Right ventricle myocardium inferior (tissue), 1 donor: ENCODE results near the gene TBC1D20. TPM values are rescaled to one million over a fixed set of nuclear protein-coding genes. Genes with fewer than 3 reads are reported as not detected.

ENCODE experiments used
- ATAC-seq: fragments of 200-7000 bp; cut with Tn5 transposase; one replicate; pipeline ENCODE4 v1.9.1; 2020; ENCODE audit warnings: mild to moderate bottlenecking, moderate library complexity
- DNase-seq: peaks from one replicate; pipeline ENCODE4 v3.0.0; 2021; ENCODE audit errors: missing footprints
- intact Hi-C: fragments of 100-400 bp; cut with DNase I; formaldehyde crosslinking; loops from one replicate; pipeline ENCODE4 v1.11.0; 2022
- total RNA-seq: library from RNA; stranded (reverse); fragmentation: NEBNext Ultra II Directional; extraction: Animal tissue kit (Norgen Biotek cat#: 25700); gene quantifications from one replicate; pipeline ENCODE4 v1.2.1, GENCODE V29; 2021
- donor health status: DM: no; HTN: yes; CAD: no; lungs with severe emphysema.

TBC1D20 gene
- total RNA-seq, 1 donor from 2014 or later = 25.2 TPM

DNA sequence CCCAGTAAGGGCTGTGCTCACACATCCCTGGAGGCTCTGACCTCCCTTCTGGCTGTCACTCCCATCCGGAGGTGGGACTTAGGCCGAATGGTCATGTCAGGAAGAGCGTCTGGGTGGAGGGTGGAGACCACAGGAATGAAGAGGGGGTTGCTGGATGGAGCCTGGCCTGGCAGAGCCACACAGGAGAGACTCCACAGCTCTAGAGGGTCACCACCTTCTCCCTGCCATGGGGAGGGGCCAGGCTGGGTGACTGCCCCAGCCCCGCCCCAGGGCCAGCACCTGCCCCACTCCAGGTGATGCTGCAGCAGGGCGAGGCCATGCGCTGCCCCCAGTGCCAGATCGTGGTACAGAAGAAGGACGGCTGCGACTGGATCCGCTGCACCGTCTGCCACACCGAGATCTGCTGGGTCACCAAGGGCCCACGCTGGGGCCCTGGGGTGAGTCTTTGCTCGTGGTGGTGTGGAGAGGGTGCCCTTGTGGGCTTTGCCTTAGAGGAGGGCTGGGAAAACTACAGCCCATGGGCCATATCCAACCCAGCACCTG, 33.6 kb downstream of the TBC1D20 start:
- intact Hi-C loops = no loop called here
- DNase-seq (no peak), ATAC-seq (no peak)

DNA sequence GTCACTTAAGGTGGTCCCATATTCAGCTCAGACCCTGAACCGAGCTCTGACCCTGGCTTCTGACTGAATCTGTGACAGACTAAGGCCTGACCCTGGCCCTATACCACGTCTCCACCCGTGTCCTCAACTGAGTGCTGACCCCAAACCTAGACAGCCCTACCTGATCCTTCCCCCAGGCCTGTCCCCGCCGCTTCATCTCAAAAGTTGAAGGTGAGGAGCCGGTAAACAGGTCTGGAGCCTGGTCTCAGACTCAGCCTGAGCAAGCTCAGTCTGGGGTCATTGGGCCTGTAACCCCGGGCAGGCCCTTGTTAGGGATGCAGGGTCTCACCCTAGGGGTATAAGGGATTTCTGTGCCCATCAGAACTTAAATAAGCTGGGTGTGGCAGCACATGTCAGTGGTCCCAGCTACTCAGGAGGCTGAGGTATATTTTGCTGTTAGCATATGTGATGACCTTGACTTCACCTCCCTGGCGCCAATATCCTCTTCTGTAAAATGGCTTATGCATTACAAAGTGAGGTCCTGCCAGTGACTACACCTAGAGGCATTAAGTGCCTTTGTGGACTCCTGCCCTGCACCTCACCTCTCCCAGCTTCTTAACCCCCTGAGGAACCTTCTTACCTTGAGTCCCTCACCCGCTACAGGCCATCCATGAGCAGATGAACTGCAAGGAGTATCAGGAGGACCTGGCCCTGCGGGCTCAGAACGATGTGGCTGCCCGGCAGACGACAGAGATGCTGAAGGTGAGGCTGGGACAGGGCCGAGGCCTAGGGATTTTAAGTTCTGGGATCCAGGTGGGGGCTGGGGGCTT, 34.3 kb downstream of the TBC1D20 start:
- DNase-seq (no peak), ATAC-seq (no peak)
- intact Hi-C loops = no loop called here

DNA sequence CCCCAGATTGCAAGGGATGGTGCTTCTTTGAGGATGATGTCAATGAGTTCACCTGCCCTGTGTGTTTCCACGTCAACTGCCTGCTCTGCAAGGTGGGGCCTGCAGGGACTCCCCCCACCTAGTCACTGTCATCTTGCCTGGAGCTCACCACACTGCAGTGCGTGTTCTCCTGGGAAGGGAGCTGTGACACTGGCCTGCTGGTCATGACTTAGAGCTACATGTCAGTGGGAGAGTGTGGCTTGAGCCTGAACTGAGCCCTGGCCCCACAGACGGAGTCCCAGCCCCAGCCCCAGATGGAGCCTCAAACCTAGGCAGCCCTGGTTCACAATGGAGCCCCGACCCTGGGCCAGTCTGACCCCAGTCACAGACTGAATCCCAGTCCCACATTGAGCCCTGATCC, 34.9 kb downstream of the TBC1D20 start:
- no peak for DNase-seq
- ATAC-seq = no peak
- intact Hi-C loops = no loop called here

DNA sequence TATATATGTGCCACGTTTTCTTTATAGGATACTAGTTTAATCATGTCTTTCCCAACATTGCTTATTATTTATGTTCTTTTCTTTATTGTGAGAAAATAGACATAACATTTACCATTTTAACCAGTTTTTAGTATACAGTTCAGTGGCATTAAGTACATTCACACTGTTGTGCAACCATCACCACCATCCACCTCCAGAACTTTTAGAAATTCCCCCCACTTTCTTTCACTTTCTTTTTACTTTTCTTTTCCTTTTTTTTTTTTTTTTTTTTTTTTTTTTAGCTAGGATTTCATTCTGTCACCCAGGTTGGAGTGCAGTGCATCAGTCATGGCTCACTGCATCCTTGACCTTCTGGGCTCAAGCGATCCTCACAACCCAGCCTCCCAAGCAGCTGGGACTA, 35.8 kb downstream of the TBC1D20 start:
- intact Hi-C loops = no loop called here
- ATAC-seq (no peak), DNase-seq (no peak)

DNA sequence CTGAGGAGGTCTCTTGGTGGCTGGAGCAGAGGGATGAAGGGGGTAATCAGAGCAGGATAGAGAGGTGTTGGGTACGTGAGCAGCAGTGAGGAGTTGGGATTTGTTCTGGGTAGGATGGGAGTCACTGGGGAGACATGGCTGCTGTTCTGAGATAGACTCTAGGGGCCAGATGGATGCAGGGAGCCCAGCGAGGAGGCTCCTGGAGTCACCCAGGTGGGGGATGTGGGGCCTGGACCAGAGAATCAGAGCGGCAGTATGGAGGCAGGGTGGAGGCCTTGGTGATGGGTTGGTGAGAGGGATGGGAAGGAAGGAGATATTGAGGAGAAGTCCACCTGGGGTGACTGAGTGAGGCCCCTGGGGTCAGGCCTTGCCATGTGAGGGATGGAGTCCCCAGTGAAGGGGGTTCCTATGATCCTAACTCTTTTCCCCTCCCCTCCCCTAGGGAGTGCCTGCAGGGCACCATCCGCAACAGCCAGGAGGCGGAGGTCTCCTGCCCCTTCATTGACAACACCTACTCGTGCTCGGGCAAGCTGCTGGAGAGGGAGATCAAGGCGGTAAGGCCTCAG, 40.6 kb downstream of the TBC1D20 start:
- DNase-seq (no peak), ATAC-seq (no peak)

DNA sequence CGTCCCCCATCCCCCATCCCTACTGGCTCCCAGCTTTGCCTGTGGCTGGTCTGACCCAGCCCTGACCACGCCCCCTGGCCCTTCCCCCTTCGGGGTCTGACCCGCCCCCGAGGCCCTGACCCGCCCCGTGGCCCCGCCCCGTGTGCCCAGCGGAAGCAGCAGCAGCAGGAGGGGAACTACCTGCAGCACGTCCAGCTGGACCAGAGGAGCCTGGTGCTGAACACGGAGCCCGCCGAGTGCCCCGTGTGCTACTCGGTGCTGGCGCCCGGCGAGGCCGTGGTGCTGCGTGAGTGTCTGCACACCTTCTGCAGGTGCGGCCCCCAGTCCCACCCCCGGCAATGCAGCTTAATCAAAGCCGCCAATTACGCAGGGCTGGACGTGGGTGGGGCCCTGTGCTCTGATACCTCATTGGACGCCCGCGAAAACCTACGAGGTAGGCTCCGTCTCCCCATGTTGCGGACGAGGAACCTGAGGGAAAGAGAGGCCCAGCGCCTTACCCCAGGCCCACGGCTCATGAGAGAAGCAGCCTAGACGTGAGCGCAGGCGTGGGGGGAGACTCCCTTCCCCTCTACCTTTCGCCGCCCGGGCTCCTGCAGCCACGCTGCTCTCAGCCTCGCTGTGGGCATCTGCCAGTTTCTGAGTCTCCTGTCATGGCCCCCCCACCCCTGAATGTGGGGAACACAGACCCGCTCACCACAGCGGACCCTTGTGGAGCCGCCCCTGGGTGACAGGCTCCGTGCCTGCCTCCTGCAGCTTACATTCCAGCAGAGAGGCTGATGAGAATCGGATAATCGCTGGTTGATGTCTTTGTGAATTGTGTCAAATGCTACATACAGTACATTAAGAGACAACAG, 41.4 kb downstream of the TBC1D20 start:
- ATAC-seq = no peak

More for the DNA sequence above, 40.6 kb downstream of the TBC1D20 start:
- intact Hi-C loops = no loop called here

DNA sequence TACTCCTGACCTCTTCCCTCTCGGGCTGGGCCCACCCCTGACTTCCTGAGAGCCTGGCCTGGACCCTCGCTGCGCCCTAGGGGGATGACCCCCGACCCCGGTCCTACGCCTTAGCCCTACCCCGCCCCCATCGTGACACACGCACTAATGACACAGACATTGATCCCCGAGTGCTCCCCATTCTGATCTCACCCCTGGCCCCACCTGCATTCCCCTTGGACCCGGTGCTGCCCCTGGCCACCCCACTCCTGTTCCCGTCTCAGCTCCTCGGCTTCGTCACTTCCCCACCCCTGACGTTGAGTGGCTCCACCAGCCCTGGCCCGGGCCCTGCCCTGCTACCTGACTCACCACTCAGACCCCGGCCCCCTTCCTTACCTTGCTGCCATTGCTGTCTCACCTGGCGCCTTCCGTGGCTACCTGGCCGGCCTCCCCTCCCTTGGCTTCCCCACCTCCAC, 42.1 kb downstream of the TBC1D20 start:
- intact Hi-C loops = no loop called here
- ATAC-seq = no peak
- DNase-seq = no peak

More for the DNA sequence above, 41.4 kb downstream of the TBC1D20 start:
- intact Hi-C loops = no loop called here
- no peak for DNase-seq

DNA sequence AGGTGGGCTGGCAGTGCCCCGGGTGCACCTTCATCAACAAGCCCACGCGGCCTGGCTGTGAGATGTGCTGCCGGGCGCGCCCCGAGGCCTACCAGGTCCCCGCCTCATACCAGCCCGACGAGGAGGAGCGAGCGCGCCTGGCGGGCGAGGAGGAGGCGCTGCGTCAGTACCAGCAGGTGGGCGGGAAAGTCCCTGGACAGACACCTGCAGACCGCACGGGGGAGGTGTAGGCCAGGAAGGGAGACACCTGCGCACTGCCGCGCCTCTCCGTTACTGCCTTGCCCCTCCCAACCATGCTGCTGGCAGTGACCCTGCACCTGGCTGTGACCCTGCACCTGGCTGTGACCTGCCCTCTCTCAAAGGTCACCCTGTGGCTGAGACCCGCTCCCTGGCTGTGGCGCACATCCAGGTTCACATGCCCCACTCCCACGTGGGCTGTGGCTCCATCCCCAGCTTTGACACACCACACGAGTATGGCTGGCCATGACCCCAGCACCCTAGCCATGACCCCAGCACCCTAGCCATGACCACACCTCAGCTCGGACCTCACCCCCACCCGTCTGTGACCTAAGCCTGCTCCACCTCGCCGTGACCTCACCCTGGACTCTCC, 42.7 kb downstream of the TBC1D20 start:
- intact Hi-C loops = no loop called here
- ATAC-seq (peak; percentile 9), DNase-seq (no peak)

DNA sequence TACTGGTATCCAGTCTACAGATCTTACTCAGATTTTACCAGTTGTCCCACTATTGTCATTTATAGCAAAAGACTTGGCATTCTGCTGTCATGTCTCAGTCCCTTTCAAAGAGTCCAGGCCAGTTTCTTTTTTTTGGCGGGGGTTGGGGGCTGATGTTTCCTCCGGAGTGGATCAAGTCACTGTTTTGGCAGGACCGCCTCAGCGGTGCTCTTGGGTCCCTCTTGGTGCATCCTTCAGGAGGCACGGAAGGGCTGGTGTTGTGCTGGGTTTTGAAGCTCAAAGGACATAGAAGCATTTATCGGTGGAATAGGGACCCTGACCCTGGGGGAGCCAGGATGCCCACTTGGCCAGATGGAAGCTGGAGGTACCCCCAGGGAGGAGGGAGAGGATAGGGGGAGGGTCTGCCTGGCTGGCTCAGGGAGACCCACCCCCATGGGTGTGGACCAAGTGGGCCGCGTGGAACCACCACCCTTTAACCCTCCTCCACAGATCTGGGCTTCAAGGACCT, 43.4 kb downstream of the TBC1D20 start:
- intact Hi-C loops = no loop called here
- ATAC-seq (no peak), DNase-seq (no peak)

DNA sequence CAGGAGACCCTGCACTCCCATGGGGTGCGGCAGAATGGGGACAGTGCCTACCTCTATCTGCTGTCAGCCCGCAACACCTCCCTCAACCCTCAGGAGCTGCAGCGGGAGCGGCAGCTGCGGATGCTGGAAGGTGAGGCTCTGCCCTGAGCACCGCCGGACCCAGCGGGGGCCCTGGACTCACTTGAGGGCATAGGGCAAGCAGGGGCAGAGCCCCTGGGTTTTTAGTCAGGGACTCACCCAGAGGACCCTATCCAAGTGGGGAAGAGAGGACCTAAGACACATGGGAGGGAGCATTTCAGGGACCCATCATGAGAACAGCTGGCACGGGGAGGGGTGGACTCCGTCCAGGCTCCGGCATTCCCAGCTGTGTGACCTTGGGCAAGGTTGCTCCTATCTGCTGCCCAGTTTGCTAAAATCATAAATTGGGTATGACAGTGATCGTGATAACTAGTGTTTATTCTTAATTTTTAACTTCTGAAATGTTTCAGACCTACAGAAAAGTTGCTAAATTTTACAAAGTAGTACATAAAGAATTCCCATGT, 44.5 kb downstream of the TBC1D20 start:
- ATAC-seq = no peak
- intact Hi-C loops = no loop called here

DNA sequence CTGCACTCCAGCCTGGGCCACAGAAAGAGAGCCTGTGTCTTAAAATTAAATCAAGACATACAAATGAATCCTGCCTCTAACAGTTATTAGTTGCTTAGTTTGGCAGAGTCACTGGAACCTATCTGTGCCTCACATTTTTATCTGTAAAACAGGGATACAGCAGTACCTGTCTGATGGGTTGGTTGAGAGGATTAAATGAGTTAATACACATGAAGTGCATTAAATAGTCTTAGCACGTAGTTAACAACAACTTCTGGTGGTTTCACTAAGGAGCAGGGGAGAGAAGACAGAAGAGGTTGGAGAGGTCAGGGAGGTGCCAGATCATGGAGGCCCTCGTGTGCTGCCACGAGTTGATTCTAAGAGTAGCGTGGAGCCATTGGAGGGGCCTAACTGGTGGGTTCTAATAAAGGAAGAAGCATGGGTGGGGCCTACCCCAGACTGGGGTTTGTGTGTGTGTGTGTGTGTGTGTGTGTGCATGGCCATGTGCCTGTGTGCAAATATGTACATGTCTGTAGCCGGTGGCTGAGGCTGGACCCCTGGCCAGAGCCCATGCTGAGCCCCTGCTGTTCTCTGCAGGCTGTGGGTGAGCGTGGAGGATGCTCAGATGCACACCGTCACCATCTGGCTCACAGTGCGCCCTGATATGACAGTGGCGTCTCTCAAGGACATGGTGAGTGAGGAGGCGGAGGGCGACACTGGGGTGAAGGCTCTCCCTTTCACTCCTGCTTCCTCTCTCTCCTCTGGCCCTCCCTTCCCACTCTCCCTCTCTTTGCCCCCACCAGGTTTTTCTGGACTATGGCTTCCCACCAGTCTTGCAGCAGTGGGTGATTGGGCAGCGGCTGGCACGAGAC, 45.2 kb downstream of the TBC1D20 start:
- intact Hi-C loops = no loop called here

More for the DNA sequence above, 44.5 kb downstream of the TBC1D20 start:
- DNase-seq = no peak

DNA sequence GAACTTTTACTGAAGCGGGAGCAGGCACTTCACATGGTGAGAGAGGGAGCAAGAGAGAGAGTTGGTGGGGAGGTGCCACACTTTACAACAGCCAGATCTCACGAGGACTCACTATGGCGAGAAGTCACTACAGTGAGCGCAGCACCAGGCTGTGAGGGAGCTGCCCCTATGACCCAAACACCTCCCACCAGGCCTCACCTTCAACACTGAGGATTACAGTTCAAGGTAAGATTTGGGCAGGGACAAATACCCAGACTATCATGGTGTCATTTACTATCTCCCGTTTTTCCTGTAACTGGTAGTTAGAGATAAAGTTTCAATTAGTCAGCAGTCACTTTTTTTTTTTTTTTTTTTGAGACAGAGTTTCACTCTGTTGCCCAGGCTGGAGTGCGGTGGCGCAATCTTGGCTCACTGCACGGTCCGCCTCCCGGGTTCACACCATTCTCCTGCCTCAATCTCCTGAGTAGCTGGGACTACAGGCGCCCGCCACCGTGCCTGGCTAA, 46.5 kb downstream of the TBC1D20 start:
- intact Hi-C loops = no loop called here
- DNase-seq (no peak), ATAC-seq (no peak)

More for the DNA sequence above, 45.2 kb downstream of the TBC1D20 start:
- no peak for ATAC-seq
- DNase-seq = no peak

DNA sequence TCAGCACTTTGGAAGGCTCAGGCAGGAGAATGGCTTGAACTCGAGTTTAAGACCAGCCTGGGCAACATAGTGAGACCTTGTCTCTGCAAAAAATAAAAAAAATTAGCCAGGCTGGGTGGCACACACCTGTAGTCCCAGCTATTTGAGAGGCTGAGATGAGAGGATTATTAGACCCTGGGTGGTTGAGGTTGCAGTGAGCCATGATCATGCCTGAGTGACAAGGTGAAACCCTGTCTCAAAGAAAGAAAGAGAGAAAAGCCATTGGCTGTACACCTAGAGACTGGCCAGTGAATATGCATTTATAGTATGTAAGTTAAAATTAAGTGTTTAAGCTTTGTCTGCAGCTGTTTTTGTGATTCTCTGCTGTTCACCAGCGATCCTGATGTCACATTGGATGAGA, 48.2 kb downstream of the TBC1D20 start:
- intact Hi-C loops = no loop called here
- ATAC-seq = no peak
- no peak for DNase-seq

DNA sequence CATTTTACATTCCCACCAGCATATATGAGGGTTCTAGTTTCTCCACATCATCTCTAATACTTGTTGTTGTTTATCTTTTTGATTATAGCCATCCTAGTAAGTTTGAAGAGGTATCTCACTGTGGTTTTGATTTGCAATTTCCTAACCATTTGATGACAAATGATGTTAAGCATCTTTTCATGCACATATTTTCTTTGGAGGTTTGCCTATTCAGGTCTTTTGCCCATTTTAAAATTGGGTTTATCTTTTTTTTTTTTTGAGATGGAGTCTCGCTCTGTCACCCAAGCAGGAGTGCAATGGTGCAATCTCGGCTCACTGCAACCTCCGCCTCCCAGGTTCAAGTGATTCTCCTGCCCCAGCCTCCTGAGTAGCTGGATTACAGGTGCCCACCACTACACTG, 50.3 kb downstream of the TBC1D20 start:
- ATAC-seq (no peak), DNase-seq (no peak)
- intact Hi-C loops = no loop called here

DNA sequence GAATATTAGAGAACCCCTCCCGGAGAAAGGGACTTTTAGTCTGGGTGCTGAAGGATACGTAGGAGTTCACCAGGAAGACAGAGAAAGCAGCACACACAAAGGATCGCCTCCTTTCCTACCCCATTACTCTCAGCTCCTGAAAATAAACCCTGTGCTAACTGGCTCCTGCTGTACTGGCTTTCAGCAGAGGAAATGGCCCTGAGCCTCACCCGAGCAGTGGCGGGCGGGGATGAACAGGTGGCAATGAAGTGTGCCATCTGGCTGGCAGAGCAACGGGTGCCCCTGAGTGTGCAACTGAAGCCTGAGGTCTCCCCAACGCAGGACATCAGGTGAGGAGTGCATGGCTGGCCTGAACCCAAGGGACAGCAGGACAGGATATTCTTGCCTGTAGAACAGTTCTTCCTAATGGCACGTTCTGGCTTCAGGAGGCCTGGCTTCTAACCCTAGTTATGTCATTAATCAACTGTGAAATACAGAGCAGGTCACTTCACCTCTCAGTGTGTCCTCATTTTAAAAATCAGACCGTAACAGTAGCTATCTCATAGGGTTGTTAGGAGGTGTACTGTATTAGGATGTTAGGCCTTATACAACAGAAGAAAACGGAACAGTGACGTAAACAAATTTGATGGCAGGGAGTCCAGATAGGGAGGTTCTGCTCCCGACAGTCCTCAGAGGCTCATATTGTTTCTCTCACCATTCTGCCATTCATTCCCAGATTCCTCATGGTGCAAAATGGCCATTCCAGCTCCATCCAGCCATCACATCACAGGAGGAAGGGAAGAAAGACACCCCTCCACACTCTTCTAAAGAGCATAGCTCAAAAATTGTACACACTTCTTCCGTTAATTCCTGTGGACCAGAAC, 52.4 kb downstream of the TBC1D20 start:
- ATAC-seq (no peak), DNase-seq (no peak)
- intact Hi-C loops = loop anchor here (2.0 to 5.0 kb wide), 3 partner anchors 48 to 63 kb away; partner anchors contain the start of genes NRSN2 and TBC1D20
